Heart left ventricle (tissue), 13 donors: Measurements from ENCODE around the gene NOS1AP.

Experiments
- POLR2A ChIP-seq, 2 donors: fragments of 450-650 bp; IDR thresholded peaks; one replicate each; pipeline ENCODE4 v1.6.1; 2017; ENCODE audit warnings: antibody characterized with exemption in 2 of 2, mild to moderate bottlenecking in 2 of 2, moderate library complexity in 2 of 2
- TF ChIP-seq, protein P1 (sequence below), 12 donors: fragments of 200-600 bp; sonication (generic) in 4 of 12; IDR thresholded peaks; one replicate each; pipeline versions ENCODE4 v1.5.0 to v1.8.0; 2018 to 2022; ENCODE audit warnings: antibody characterized with exemption in 12 of 12, mild to moderate bottlenecking in 5 of 12
- donor health status: ischemic (EF 13 %, LVEDD 7.1; RV severe dilation, severe dysfunction).
- donor health status: DM: no; HTN: yes; CAD: no.
- donor health status: DM: no; HTN: no; CAD: no.
- donor health status: ischemic (EF 25% LVEDD 6.9; RV normal size, moderate dysfunction).
- donor health status: ischemic (EF 25% LVEDD 5.7; RV mildly dilated, moderate dysfunction).
- donor health status: ischemic (EF 35%, LVEDD 5.7; RV mildly dilated, moderate dysfunction).
- donor health status: nonischemic (EF 11% LVEDD 7.7; RV severe dilation, severe dysfunction).
- donor health status: DM: yes; HTN: yes; CAD: no.
- donor health status: PGD.
- donor health status: ischemic (EF 29% LVEDD 5.4; RV normal size, mild dysfunction).
- donor health status: nonischemic (EF 23%, LVEDD 6.1; RV moderate dilation, normal function).

DNA sequence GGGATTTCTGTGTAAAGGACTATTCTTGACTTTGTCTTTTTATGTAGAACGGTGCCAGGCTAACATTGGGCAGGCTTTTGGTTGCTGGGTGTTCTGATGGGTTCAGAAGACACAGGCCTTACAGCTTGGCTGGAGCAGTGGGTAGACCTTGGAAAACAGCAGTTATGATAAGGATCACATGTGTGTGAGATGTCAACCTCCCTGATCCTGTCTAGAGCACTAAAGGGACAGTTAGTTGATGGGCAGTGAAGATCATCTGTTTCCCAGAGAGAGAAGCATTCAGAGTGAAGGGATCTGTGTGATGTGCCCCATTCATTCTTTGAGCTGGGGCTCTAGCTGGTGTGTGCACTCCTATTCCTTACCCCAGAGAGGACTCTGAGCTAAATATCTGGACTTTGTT is 88.0 kb downstream of the NOS1AP start:
- TF ChIP-seq, protein P1, sequence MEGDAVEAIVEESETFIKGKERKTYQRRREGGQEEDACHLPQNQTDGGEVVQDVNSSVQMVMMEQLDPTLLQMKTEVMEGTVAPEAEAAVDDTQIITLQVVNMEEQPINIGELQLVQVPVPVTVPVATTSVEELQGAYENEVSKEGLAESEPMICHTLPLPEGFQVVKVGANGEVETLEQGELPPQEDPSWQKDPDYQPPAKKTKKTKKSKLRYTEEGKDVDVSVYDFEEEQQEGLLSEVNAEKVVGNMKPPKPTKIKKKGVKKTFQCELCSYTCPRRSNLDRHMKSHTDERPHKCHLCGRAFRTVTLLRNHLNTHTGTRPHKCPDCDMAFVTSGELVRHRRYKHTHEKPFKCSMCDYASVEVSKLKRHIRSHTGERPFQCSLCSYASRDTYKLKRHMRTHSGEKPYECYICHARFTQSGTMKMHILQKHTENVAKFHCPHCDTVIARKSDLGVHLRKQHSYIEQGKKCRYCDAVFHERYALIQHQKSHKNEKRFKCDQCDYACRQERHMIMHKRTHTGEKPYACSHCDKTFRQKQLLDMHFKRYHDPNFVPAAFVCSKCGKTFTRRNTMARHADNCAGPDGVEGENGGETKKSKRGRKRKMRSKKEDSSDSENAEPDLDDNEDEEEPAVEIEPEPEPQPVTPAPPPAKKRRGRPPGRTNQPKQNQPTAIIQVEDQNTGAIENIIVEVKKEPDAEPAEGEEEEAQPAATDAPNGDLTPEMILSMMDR (IDR thresholded peaks at IDR 0.05) = no peak
- no peak for TF ChIP-seq POLR2A (IDR thresholded peaks at IDR 0.05)
